DMS153 treated with DMSO at 0.1 percent for 48 hours (cell line): Measurements from ENCODE around the gene WNT10A.

Experiments used
- DNase-seq: peaks from one replicate; lab custom pipeline; 2025; ENCODE audit not compliant: unreplicated experiment; lab: John Stamatoyannopoulos, UW

WNT10A gene

GRCh38 chr2:218876562-218877219 is 4.0 kb upstream of the WNT10A start:
- DNase-seq, result peak; percentile 43

GRCh38 chr2:218877331-218877730 is 3.3 kb upstream of the WNT10A start:
- no peak for DNase-seq

GRCh38 chr2:218877891-218878290 is 2.8 kb upstream of the WNT10A start:
- DNase-seq, result no peak

DNA sequence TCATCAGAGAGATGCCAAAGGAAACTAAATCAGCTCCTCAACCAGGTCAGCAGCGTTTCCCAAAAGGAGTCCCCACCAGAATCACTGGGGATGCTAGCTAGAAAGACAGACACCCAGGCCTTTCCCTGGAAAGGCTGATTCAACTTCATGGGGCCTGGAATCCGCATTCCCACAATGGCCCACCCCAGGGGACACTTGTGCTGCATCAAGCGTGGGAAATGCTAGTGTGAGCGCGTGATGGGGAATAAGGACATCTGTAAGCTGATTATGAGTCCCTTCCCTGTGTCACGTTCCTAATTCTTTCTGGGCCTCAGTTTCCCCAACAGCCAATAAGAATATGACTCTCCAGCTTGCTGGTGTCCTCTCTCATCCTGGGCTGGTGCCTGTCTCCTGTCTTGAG is 2.2 kb upstream of the WNT10A start:
- DNase-seq, result no peak

DNA sequence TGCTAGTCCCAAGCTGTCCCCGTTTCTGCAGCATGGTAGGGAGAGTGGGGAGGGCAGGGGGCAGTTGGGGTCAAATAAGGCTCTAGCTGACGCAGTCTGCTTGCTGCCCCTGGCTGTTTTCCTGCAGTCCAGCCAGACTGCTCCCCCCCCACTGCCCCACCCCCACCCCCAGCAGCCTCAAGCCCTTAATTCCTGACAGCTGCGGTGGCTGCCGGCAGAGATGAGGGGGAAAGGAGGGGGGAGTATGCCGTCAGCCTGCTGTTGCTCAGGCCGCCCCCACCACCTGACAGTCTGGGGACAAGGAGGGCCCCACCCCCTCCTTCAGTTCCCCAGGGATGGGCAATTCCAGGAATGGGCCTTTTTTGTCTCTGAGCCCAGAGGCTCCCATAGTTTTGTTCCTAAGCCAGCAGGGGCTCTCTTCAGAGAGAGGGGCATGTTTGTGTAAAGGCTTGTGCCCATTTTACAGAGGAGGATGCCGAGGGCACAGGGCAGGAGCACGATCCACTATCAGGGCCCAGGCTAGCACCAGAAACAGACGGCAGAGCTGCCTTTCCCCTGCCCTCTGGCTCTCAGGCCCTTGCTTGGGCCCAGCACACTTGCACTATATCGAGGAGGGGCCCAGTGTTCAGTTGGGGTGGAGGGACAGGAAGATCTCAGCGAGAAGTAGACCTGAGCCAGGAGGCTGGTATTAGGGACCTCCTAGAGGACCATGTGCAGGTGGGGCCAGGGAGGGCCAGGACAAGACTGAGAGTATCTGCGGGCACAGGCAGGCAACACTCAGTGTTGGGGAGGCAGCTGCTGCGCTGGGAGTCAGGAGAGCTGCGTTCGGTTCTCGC is 1.5 kb upstream of the WNT10A start:
- no peak for DNase-seq

DNA sequence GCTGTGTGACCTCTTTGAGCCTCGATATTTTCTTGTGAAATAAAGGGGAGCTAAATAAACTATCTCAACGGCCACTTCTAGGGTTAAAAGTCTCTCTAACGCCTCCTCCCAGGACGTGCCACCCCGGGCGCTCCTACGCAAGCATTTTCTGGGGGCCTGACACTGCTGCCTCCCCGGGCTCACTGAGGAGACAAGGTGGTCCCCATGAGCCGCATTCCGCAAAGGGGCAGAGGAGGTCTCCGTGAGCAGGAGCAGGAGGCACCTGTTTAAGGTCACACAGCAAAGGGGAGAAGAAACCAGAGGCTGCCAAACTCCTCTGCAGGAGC is 913 bp upstream of the WNT10A start:
- no peak for DNase-seq

- no peak for DNase-seq
Measured at GRCh38 chr2:218880859-218881594, 375 bp downstream of the WNT10A start.

DNA sequence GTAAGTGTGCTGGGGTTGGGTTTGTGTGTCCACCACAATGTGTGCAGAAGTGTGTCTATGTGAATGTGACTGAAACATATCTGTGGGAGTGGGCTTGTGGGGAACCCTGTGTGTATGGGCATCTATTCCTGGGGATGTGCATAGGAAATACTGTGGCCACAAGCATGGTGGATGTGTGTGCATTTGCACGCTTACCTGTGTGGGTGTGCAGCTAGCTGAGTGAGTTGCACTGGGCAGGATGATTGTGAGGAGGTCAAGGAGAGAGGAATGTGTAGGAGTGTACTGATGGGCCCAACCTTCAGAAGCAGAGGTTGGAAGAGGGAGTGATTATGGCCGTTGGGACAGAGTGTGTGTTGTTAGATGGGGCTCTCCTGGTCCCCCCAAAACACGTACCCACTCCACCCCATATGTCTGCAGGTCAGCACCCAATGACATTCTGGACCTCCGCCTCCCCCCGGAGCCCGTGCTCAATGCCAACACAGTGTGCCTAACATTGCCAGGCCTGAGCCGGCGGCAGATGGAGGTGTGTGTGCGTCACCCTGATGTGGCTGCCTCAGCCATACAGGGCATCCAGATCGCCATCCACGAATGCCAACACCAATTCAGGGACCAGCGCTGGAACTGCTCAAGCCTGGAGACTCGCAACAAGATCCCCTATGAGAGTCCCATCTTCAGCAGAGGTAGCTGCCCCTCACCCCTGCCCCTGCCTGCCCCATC is 1.2 kb downstream of the WNT10A start:
- DNase-seq, result no peak

GRCh38 chr2:218882461-218882816 is 1.8 kb downstream of the WNT10A start:
- DNase-seq, result no peak

DNA sequence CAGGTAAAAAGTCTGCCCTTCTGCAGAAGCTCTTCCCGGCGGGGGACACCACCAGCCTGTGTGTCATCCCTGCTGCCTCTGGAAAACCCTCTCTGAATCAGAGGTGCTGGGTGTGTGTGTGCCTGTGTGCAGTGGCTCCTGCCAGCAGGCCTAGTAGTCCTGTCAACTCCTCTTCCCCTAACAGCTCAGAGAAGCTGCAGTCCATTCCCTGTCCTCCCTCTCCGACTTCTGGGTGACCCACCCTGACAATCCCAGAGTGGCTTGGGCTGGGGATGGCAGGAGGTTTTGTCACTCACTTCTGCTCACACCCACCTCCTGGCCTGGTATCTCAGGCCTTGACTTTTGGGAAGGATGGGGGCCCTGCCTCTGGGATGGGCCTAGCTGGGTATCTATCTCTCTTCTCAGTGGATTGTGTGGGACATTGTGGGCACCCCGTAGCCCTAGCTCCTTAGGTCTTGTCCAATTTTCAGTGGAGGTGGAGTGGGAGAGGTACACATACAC is 2.3 kb downstream of the WNT10A start:
- no peak for DNase-seq

GRCh38 chr2:218883491-218884490 is 3.1 kb downstream of the WNT10A start:
- DNase-seq, result no peak

DNA sequence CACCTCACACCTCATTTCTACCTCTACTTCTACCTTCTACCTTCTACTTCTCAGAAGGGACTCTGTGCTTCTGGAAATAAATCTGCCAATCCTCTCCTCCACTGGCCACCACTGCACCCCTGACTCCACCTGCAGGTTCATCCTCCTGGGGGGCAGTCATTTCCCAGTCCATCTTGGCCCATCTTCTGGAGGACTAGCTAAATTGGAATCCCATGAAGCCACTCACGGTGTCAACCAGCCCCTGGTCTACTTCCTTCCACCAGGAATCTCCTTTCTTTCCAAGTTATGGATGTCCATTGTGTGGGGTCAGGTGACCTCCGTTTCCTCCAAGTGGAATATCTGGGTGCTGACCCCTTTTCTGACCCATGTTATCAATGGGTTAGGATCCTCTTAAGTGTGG is 3.9 kb downstream of the WNT10A start:
- DNase-seq, result no peak

GRCh38 chr2:218885981-218886947 is 5.6 kb downstream of the WNT10A start:
- DNase-seq, result no peak

DNA sequence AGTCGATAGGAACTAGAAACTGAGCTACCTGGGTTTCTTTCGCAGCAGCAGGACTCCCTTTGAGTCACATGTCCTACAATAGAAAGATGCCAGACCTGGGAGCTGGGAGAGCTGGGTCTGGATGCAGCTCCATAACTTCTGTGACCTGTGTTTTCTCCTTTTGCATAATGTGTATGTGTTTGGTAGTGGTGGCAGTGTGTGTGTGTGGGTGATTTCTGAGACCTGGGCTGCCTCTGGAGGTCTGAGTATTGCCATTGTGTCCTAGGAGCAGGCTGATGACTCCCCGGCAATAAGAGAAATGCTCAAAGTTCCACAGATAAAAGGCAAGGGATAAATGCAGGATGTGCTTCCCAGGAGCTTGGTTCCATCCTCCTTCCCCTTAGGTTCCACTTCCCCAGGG is 6.4 kb downstream of the WNT10A start:
- no peak for DNase-seq

- DNase-seq, result no peak
Measured at GRCh38 chr2:218888341-218888740, 7.7 kb downstream of the WNT10A start.

- no peak for DNase-seq
Measured at GRCh38 chr2:218889937-218890336, 9.3 kb downstream of the WNT10A start.

GRCh38 chr2:218890369-218890768 is 9.7 kb downstream of the WNT10A start:
- no peak for DNase-seq

DNA sequence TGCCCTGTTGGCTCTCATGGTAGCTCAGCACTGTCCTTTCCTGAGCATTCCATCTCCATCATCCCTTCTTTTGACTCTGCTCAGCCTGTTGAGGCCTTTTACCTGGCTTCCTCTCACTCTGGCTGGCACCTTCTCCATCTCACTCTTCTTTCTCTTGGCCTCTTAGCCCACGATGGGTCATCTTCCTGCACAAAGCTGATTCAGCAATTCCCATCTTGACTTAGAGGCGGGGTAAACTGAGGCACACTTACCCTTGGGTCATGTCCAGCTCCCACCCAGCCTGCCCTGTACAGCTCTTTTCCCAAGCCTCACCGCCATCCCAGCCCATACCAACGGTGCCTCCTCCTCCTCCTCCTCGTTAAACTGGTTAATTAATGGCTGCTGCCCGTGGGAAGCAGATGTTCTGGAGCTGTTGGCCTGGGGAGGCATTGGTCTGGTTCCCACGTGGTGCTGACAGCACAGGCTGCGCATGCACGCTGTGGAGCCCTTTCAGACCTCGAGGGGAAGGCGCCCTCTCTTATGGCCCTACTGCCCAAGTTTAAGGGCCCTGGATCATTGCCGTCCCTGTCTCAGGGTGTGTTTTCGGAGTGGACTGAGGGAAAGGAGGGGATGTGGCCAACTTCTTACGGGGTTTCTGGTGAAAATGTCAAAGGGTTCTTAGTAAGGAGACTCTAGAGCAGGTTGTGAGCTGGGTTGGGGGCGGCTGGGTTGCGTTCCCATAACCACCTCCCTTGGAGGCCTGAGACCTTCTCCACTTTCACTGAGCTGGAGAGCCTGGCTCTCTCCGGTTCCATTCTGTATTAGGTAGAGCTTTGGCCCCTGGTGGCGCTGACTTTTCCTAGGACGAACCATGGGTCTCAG is 10.9 kb downstream of the WNT10A start:
- no peak for DNase-seq
